Measurements from ENCODE around the gene RIF1. TPM values are rescaled to one million over a fixed set of nuclear protein-coding genes. Genes with fewer than 3 reads are reported as not detected.

RIF1 gene
- total and polyA plus RNA-seq, 4 donors: 4.3 to 78.3 (median 16.3) TPM

- Histone ChIP-seq H3K27me3 (ENCODE audit: control insufficient read depth in 3 of 3, insufficient read depth in 3 of 3, low read length in 2 of 3) (no peaks in the 10 kb centered on the region), H3K36me3 (ENCODE audit: control insufficient read depth in 4 of 4, insufficient read depth in 4 of 4, low read length in 4 of 4) (peaks cover 5 to 48% (median 34%) of the 10 kb centered on the region in 4 donors), H3K27ac (ENCODE audit: low read depth in 1 of 2, low read length in 1 of 2) (no peak overlapping the region), H3K9ac (ENCODE audit: insufficient read depth in 1 of 2, low read length in 2 of 2) (no peak overlapping the region), H3K4me3 (no peak overlapping the region), H3K9me3 (ENCODE audit: control insufficient read depth in 4 of 4, insufficient read depth in 3 of 4, low read length in 3 of 4) (no peaks in the 10 kb centered on the region), H3K4me1 (ENCODE audit: control insufficient read depth in 5 of 5, insufficient read depth in 5 of 5, low read length in 5 of 5) (no peaks in the 10 kb centered on the region)
- no peak for TF ChIP-seq CTCF (IDR thresholded peaks at IDR 0.05; ENCODE audit: control extremely low read depth, extremely low read depth)
- ATAC-seq (ENCODE audit: insufficient read depth, low FRiP score) (no peak), DNase-seq (peak in 1 of 3 donors; percentile 12)
- 69 to 89% methylated on average over 3 of the region's 3 CpGs for whole genome bisulfite sequencing, 2 donors
Measured at GRCh38 chr2:151472966-151473365, 63.3 kb downstream of the RIF1 start.

GRCh38 chr2:151475071-151475470 lies 65.4 kb downstream of the RIF1 start:
- DNase-seq: no peak
- WGBS, 2 donors: 36 to 62% methylated on average over 2 of the region's 2 CpGs
- H3K36me3 ChIP-seq (ENCODE audit: control insufficient read depth in 4 of 4, insufficient read depth in 4 of 4, low read length in 4 of 4): peaks cover 6 to 33% (median 26%) of the 10 kb centered on the region in 4 donors

GRCh38 chr2:151476287-151476686 lies 66.6 kb downstream of the RIF1 start:
- H3K36me3 ChIP-seq (ENCODE audit: control insufficient read depth in 4 of 4, insufficient read depth in 4 of 4, low read length in 4 of 4): peaks cover 6 to 32% (median 21%) of the 10 kb centered on the region in 4 donors
- no peak overlapping the region for H3K4me3 ChIP-seq
- no peak for TF ChIP-seq CTCF (IDR thresholded peaks at IDR 0.05; ENCODE audit: control extremely low read depth, extremely low read depth)
- WGBS, 2 donors: 88 to 92% methylated on average over 1 of the region's 1 CpG
- H3K9ac ChIP-seq (ENCODE audit: insufficient read depth in 1 of 2, low read length in 2 of 2): no peak overlapping the region
- H3K27me3 ChIP-seq (ENCODE audit: control insufficient read depth in 3 of 3, insufficient read depth in 3 of 3, low read length in 2 of 3): no peaks in the 10 kb centered on the region
- no peaks in the 10 kb centered on the region for H3K9me3 ChIP-seq (ENCODE audit: control insufficient read depth in 4 of 4, insufficient read depth in 3 of 4, low read length in 3 of 4)
- no peak for DNase-seq
- H3K27ac ChIP-seq (ENCODE audit: low read depth in 1 of 2, low read length in 1 of 2): no peak overlapping the region
- ATAC-seq (ENCODE audit: insufficient read depth, low FRiP score): no peak
- peaks cover 0 to 2% (median 0%) of the 10 kb centered on the region in 5 donors for H3K4me1 ChIP-seq (ENCODE audit: control insufficient read depth in 5 of 5, insufficient read depth in 5 of 5, low read length in 5 of 5)

More at GRCh38 chr2:151475071-151475470, 65.4 kb downstream of the RIF1 start:
- Histone ChIP-seq H3K9ac (ENCODE audit: insufficient read depth in 1 of 2, low read length in 2 of 2) (no peak overlapping the region), H3K27ac (ENCODE audit: low read depth in 1 of 2, low read length in 1 of 2) (no peak overlapping the region), H3K9me3 (ENCODE audit: control insufficient read depth in 4 of 4, insufficient read depth in 3 of 4, low read length in 3 of 4) (no peaks in the 10 kb centered on the region), H3K4me3 (no peak overlapping the region), H3K4me1 (ENCODE audit: control insufficient read depth in 5 of 5, insufficient read depth in 5 of 5, low read length in 5 of 5) (peaks cover 0 to 2% (median 0%) of the 10 kb centered on the region in 5 donors), H3K27me3 (ENCODE audit: control insufficient read depth in 3 of 3, insufficient read depth in 3 of 3, low read length in 2 of 3) (no peaks in the 10 kb centered on the region)
- no peak for ATAC-seq (ENCODE audit: insufficient read depth, low FRiP score)
- no peak for TF ChIP-seq CTCF (IDR thresholded peaks at IDR 0.05; ENCODE audit: control extremely low read depth, extremely low read depth)

- H3K36me3 ChIP-seq (ENCODE audit: control insufficient read depth in 4 of 4, insufficient read depth in 4 of 4, low read length in 4 of 4): peaks cover 6 to 38% (median 18%) of the 10 kb centered on the region in 4 donors
- no peak for TF ChIP-seq CTCF (IDR thresholded peaks at IDR 0.05; ENCODE audit: control extremely low read depth, extremely low read depth)
- H3K27ac ChIP-seq (ENCODE audit: low read depth in 1 of 2, low read length in 1 of 2): no peak overlapping the region
- WGBS, 2 donors: 97% methylated on average over 4 of the region's 4 CpGs
- H3K9me3 ChIP-seq (ENCODE audit: control insufficient read depth in 4 of 4, insufficient read depth in 3 of 4, low read length in 3 of 4): no peaks in the 10 kb centered on the region
- no peak for ATAC-seq (ENCODE audit: insufficient read depth, low FRiP score)
- no peak overlapping the region for H3K9ac ChIP-seq (ENCODE audit: insufficient read depth in 1 of 2, low read length in 2 of 2)
- no peaks in the 10 kb centered on the region for H3K27me3 ChIP-seq (ENCODE audit: control insufficient read depth in 3 of 3, insufficient read depth in 3 of 3, low read length in 2 of 3)
- H3K4me3 ChIP-seq: no peak overlapping the region
- peaks cover 0 to 2% (median 0%) of the 10 kb centered on the region in 5 donors for H3K4me1 ChIP-seq (ENCODE audit: control insufficient read depth in 5 of 5, insufficient read depth in 5 of 5, low read length in 5 of 5)
- DNase-seq: no peak
Measured at GRCh38 chr2:151478011-151478410, 68.3 kb downstream of the RIF1 start.

Data from lung (tissue), 12 donors.